GM21447 (cell line): ENCODE measurements around the gene NSUN7.
A peak's percentile ranks its signal among the peaks of the same experiment; 100 is the strongest.

Source experiments
- ATAC-seq: cut with Tn5 transposase; IDR thresholded peaks from one replicate; pipeline ENCODE4 v1.9.1; 2021; ENCODE audit not compliant: unreplicated experiment

The NSUN7 gene

GRCh38 chr4:40736910-40737309, 12.8 kb upstream of the NSUN7 start:
- no peak for ATAC-seq

- no peak for ATAC-seq
These were observed 11.9 kb upstream of the NSUN7 start for GRCh38 chr4:40737879-40738278.

- ATAC-seq: no peak
These were observed 10.4 kb upstream of the NSUN7 start for GRCh38 chr4:40739347-40739746.

GRCh38 chr4:40744218-40744617, 5.5 kb upstream of the NSUN7 start:
- ATAC-seq: no peak

- ATAC-seq: no peak
These were observed 4.3 kb upstream of the NSUN7 start for GRCh38 chr4:40745285-40745984.

GRCh38 chr4:40747207-40747835, 2.4 kb upstream of the NSUN7 start:
- ATAC-seq: no peak

- ATAC-seq: no peak
These were observed 905 bp downstream of the NSUN7 start for GRCh38 chr4:40750461-40751258.

GRCh38 chr4:40755616-40756015, 5.9 kb downstream of the NSUN7 start:
- no peak for ATAC-seq

GRCh38 chr4:40763228-40763716, 13.5 kb downstream of the NSUN7 start:
- peak; percentile 99 for ATAC-seq

- no peak for ATAC-seq
These were observed 19.5 kb downstream of the NSUN7 start for GRCh38 chr4:40769266-40769665.

- ATAC-seq: no peak
These were observed 28.3 kb downstream of the NSUN7 start for GRCh38 chr4:40778090-40778489.

GRCh38 chr4:40782876-40783275, 33.1 kb downstream of the NSUN7 start:
- no peak for ATAC-seq

GRCh38 chr4:40785727-40786126, 36.0 kb downstream of the NSUN7 start:
- ATAC-seq: no peak

- no peak for ATAC-seq
These were observed 38.6 kb downstream of the NSUN7 start for GRCh38 chr4:40788331-40788730.

- ATAC-seq: no peak
These were observed 39.3 kb downstream of the NSUN7 start for GRCh38 chr4:40789031-40789430.

- ATAC-seq: no peak
These were observed 40.0 kb downstream of the NSUN7 start for GRCh38 chr4:40789771-40790170.

GRCh38 chr4:40800064-40800463, 50.3 kb downstream of the NSUN7 start:
- ATAC-seq: peak; percentile 95

- no peak for ATAC-seq
These were observed 54.8 kb downstream of the NSUN7 start for GRCh38 chr4:40804598-40804997.

GRCh38 chr4:40808926-40809457, 59.2 kb downstream of the NSUN7 start:
- ATAC-seq: no peak

- no peak for ATAC-seq
These were observed 62.2 kb downstream of the NSUN7 start for GRCh38 chr4:40811956-40812355.

- ATAC-seq: no peak
These were observed 62.6 kb downstream of the NSUN7 start for GRCh38 chr4:40812386-40812785.

GRCh38 chr4:40812856-40813255, 63.1 kb downstream of the NSUN7 start:
- no peak for ATAC-seq
